SK-N-MC (cell line): Measurements from ENCODE around the gene VPS72.

Experiments
- DNase-seq: peaks from one replicate; pipeline ENCODE4 v3.0.0-alpha.2; 2011; ENCODE audit warnings: low read depth, low spot score
- H3K27ac ChIP-seq: fragments of 200-600 bp; sonication (generic); 2 replicates; pipeline ENCODE4 v1.5.1; 2016; ENCODE audit warnings: mixed run types
- H3K36me3 ChIP-seq: fragments of 200-600 bp; sonication (generic); 2 replicates; pipeline ENCODE4 v1.6.1; 2017; ENCODE audit warnings: antibody characterized with exemption, low read length, mixed read lengths; ENCODE audit not compliant: insufficient read depth
- H3K4me3 ChIP-seq: fragments of 200-600 bp; sonication (generic); 2 replicates; pipeline ENCODE4 v1.5.1; 2016
- H3K9ac ChIP-seq: fragments of 200-600 bp; sonication (generic); 2 replicates; pipeline ENCODE4 v1.8.0; 2017; ENCODE audit warnings: mixed run types, mixed read lengths; ENCODE audit not compliant: insufficient read length
- H3K9me3 ChIP-seq: fragments of 200-600 bp; sonication (generic); 2 replicates; pipeline ENCODE4 v1.6.1; 2017; ENCODE audit warnings: low read depth, mild to moderate bottlenecking, antibody characterized with exemption, low read length, moderate library complexity, mixed read lengths
- EZH2 ChIP-seq: fragments of 200-600 bp; sonication (generic); IDR thresholded peaks from one replicate; pipeline ENCODE4 v1.6.1; 2017; ENCODE audit warnings: antibody characterized with exemption
- FOXP2 ChIP-seq: optimal IDR thresholded peaks from 2 replicates; pipeline ENCODE3; 2011; ENCODE audit warnings: mild to moderate bottlenecking, moderate library complexity; ENCODE audit not compliant: insufficient read depth; ENCODE audit errors: extremely low read length, control extremely low read depth
- POLR2AphosphoS5 ChIP-seq: IDR thresholded peaks from 2 replicates; pipeline ENCODE4 v1.6.1; 2012; ENCODE audit warnings: mild to moderate bottlenecking, low read depth, low read length, borderline replicate concordance

Gene VPS72, protein sequence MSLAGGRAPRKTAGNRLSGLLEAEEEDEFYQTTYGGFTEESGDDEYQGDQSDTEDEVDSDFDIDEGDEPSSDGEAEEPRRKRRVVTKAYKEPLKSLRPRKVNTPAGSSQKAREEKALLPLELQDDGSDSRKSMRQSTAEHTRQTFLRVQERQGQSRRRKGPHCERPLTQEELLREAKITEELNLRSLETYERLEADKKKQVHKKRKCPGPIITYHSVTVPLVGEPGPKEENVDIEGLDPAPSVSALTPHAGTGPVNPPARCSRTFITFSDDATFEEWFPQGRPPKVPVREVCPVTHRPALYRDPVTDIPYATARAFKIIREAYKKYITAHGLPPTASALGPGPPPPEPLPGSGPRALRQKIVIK

GRCh38 chr1:151189637-151190445 lies at the start of gene VPS72:
VPS72 (minus strand) TSS chr1:151190197; CDS start chr1:151190121, 76 bp downstream.
- H3K9me3 ChIP-seq: no peaks in the 10 kb centered on the region
- peak within 1 kb of the TSS; percentile 93 for H3K9ac ChIP-seq
- peak within 1 kb of the TSS; percentile 91 for H3K27ac ChIP-seq
- H3K4me3 ChIP-seq: peak within 1 kb of the TSS; percentile 93
- no peak for TF ChIP-seq EZH2
- TF ChIP-seq FOXP2: peak; percentile 48
- peak; percentile 95 for TF ChIP-seq POLR2AphosphoS5
- no peak for DNase-seq
- peaks cover 13% of the 10 kb centered on the region for H3K36me3 ChIP-seq

DNA sequence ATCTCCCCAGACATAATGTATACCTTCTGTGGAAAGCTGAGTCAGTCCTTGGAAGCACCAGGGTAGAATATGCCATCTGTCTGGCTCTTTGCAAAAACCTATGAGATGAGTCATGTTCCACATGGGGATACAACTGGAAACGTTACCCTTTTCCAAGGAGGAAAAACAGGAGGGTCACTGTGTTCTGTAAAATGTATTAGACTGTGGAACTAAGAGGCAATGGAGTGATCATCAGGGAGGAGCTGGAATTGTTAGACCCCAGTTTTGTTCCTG lies 48.4 kb upstream of the VPS72 start:
- H3K27ac ChIP-seq: no peak overlapping the region
- H3K9me3 ChIP-seq: no peaks in the 10 kb centered on the region
- no peak overlapping the region for H3K9ac ChIP-seq
- no peak for TF ChIP-seq POLR2AphosphoS5
- TF ChIP-seq FOXP2: no peak
- no peak for TF ChIP-seq EZH2
- DNase-seq: no peak
- peaks cover 92% of the 10 kb centered on the region for H3K36me3 ChIP-seq
- no peak overlapping the region for H3K4me3 ChIP-seq

DNA sequence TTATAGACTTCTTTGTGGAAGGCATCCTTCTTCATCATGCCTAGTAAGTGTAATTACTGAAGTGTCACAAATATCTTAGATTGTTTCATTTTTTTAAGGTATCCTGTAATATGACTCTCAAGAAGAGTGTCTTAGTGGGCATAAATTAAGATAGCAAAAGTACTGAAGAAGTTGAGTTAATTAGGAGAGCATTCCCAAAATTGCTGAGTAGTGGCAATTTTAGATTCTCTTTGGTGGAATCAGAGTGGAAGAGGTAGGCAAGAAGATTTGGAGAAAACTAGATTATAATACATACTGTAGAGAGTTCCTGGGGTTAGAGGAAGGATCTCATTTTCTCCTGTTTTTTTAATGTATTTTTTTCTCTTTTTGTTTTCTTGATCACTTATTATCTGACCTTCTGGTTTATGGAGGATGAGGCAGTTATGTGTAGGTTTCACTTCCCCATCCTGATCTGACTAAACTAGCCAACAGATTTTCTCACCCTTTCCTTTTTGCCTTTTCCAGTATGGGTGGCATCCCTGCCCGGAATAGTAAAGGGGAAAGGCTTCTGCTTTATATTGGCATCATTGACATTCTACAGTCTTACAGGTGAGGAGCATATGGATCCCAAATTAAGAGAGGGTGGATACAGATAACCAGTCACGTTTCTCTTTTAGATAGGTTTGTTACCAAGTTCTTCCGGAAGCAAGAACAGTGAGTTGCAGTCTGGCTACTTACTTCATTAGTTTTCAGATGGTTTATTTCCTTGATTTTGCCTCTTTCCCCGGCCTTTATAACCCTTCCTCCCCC lies 47.9 kb upstream of the VPS72 start:
- TF ChIP-seq EZH2: no peak
- TF ChIP-seq POLR2AphosphoS5: no peak
- no peak for TF ChIP-seq FOXP2
- Histone ChIP-seq H3K9ac (no peak overlapping the region), H3K36me3 (peaks cover 87% of the 10 kb centered on the region), H3K9me3 (no peaks in the 10 kb centered on the region), H3K27ac (no peak overlapping the region), H3K4me3 (no peak overlapping the region)
- DNase-seq: no peak

- no peak overlapping the region for H3K9ac ChIP-seq
- peaks cover 88% of the 10 kb centered on the region for H3K36me3 ChIP-seq
- no peaks in the 10 kb centered on the region for H3K9me3 ChIP-seq
Observed at GRCh38 chr1:151235235-151235634, 45.2 kb upstream of the VPS72 start.

GRCh38 chr1:151222130-151222529 lies 32.1 kb upstream of the VPS72 start:
- TF ChIP-seq POLR2AphosphoS5 (no peak), EZH2 (no peak)
- Histone ChIP-seq H3K36me3 (peaks cover 41% of the 10 kb centered on the region), H3K4me3 (no peak overlapping the region), H3K9ac (no peak overlapping the region), H3K9me3 (no peaks in the 10 kb centered on the region), H3K27ac (peak overlapping the region; percentile 13; the same call in 1 of the 2 replicates)
- DNase-seq: no peak

More at GRCh38 chr1:151235235-151235634, 45.2 kb upstream of the VPS72 start:
- DNase-seq: no peak
- Histone ChIP-seq H3K4me3 (no peak overlapping the region), H3K27ac (no peak overlapping the region)
- TF ChIP-seq POLR2AphosphoS5: no peak
- TF ChIP-seq FOXP2: no peak
- no peak for TF ChIP-seq EZH2

DNA sequence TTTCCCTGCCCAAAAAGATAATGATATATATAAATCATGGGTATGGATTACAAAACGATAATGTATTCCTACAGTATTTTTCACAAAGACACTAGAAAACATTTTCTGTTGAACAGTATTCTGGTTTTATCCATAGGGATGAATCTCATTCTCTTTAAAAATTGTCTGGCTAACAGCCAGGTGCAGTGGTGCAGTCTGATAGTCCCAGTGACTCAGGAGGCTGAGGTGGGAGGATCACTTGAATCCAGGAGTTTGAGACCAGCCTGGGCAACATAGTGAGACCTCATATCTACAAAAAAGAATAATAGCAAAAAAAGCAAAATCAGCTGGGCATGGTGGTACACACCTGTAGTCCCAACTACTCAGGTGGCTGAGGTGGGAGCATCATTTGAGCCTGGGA lies 31.6 kb upstream of the VPS72 start:
- Histone ChIP-seq H3K4me3 (no peak overlapping the region), H3K27ac (no peak overlapping the region), H3K36me3 (peaks cover 41% of the 10 kb centered on the region), H3K9ac (no peak overlapping the region), H3K9me3 (no peaks in the 10 kb centered on the region)
- TF ChIP-seq EZH2: no peak
- no peak for TF ChIP-seq FOXP2
- no peak for TF ChIP-seq POLR2AphosphoS5
- no peak for DNase-seq

DNA sequence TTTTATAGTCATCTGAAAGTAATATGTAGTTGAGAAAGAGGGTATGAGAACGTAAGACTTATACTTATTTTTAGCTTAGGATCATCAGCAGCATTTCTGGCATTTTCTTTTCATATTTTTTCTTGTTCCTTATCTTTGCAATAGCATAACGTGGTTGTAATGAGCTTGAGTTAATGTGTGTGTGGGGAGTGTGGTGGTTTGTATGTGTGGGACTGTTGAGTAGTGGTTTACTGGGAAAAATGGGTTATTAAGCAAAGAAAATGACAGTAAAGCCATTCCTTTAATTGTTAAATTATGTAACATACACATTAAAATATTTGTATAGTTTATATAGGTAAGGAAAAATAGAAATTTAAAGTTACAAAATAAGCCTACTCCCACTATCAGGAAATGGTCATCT lies 23.6 kb upstream of the VPS72 start:
- DNase-seq: no peak
- no peak overlapping the region for H3K27ac ChIP-seq
- H3K4me3 ChIP-seq: no peak overlapping the region
- TF ChIP-seq POLR2AphosphoS5 (no peak), EZH2 (no peak), FOXP2 (no peak)
- H3K9me3 ChIP-seq: no peaks in the 10 kb centered on the region
- peaks cover 50% of the 10 kb centered on the region for H3K36me3 ChIP-seq
- H3K9ac ChIP-seq: no peak overlapping the region
